ENCODE measurements around the gene ITGAV.
"Not testable (repeated sequence)": the region's sequence is repeated elsewhere in the genome, so short reads cannot be mapped to it uniquely, and the experiment has no call there.

The ITGAV gene

GRCh38 chr2:186589612-186590349 is at the start of gene ITGAV:
ITGAV (plus strand) TSS chr2:186590056; CDS start chr2:186590339, 283 bp downstream.
- peak; percentile 84 for DNase-seq (ENCODE audit: low spot score)

DNA sequence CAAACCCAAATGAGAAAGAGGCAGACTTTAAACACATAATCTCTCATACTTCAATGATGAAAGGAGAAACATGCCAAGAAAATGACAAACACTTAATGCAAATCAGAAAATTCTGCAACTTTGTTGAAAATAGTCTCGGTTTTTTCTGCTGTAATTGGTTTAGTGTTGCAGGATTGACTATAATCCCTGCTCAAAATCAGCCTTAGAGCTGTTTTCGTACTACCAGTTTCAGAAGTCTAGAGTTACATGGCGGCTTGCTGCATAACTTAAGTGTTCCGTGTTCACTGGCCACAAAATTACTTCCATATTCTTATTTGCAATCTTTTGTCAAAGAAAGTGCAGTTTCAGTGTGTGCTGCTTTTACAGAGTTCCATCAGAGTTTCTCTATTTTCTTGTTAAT is 48.9 kb upstream of the ITGAV start:
- no peak for DNase-seq (ENCODE audit: low spot score)

DNA sequence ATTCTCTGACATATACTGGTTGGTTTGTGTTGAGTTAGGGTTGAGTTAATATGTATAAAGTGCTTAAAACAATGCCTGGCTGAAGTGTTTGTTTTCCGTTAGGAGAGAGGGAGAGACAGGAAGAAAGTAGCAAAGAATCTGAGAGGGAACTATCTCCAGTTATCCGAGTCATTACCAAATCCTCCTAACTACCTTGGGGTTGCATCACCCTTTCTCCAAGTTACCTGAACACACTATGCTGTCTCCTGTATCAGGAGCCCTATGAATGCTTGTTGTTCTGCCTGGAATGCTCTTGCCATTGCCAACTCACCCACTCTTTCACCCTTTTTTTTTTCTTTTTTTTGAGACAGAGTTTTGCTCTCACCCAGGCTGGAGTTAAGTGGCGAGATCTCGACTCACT is 47.9 kb upstream of the ITGAV start:
- DNase-seq (ENCODE audit: low spot score), result no peak

- no peak for DNase-seq (ENCODE audit: low spot score)
These were observed 46.2 kb upstream of the ITGAV start for GRCh38 chr2:186543561-186544131.

GRCh38 chr2:186544255-186544675 is 45.6 kb upstream of the ITGAV start:
- no peak for DNase-seq (ENCODE audit: low spot score)

DNA sequence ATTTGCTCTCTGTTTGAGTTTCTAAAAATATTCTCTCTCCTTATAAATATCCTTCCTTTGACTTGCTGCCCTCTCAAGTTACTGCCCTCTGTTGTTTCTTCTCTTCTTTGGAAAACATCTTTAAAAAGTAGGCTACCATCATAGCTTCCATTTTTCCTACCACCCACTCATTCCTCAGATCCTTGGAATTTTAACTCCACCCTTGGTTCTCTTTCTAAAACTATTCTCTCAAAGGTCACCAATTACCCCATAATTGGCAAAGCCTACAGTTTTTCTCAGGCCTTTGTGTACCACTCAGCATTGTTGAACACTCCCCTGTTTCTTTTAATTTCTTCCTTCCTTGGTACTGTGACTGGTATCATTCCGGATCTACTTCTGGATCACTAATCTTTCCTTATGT is 43.0 kb upstream of the ITGAV start:
- DNase-seq (ENCODE audit: low spot score), result no peak

DNA sequence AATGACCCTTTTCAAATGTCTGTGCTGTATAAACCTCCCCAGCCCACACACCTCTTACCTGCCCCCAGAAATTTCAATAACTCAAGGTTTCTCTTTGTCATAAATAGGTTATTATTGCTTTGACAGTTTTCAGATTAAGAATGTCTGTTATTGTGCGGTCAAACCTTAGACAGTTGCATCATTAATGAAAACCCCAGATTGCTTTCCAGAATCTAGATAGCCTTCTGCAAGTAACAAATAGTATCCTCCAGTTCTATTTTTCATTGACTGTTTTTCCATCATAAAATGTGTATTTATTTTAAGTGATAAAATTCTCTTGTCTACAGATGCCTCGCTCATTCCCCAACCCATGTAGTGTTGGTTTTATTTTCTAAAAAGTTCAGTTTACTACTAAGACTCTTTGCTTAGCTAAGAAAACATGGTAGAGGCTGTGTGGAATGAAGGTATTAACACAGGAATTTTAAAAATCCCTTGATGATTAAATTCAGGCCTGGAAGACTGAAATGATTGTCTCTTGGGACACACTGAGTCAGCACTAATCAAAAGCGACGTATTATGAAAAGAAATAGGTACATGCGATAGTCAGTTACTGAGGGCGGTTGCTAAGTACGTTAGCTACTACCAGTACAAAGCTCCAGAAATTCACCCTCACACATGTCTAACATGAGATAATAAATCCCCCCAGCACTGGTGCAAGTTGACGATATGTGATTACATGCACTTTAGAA is 38.4 kb upstream of the ITGAV start:
- DNase-seq (ENCODE audit: low spot score), result no peak

- DNase-seq (ENCODE audit: low spot score), result no peak
These were observed 35.4 kb upstream of the ITGAV start for GRCh38 chr2:186554429-186554828.

DNA sequence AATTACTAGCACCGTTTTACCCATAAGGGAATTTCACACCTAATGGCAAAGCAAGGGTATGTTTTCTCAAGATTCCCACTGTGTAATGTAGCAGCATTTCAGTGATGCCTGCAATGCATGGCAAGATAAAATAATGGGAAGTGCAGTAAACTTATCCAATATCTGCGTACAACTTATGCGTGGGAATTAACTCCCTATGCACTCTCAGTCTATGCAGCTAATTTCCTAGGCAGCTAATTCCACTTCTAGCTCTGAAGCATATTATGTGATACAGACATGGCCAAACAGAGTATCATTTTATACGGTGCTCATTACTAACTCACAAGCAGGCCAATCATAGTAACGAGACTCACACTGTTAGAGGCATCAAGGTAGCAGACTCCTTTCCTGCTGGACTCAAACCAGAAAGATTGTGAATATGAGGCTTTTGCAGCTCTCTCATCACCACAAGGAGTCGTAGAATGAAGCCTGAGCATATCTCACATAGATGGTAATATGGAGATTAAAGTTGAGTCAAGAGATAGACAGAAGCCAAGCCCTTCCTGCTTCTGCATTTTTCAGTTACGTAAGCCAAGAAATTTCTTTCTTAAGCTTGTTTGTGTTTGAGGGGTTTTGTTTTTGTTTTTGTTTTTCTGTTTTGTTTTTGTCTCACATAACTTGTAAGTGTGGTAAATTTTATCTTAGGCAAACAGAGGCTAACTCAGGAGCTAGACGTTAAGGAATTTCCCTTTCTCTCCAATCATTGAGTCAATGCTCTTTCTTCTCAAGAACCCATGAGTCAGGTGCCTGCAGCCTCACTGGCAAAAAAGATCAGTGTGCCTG is 34.8 kb upstream of the ITGAV start:
- no peak for DNase-seq (ENCODE audit: low spot score)

DNA sequence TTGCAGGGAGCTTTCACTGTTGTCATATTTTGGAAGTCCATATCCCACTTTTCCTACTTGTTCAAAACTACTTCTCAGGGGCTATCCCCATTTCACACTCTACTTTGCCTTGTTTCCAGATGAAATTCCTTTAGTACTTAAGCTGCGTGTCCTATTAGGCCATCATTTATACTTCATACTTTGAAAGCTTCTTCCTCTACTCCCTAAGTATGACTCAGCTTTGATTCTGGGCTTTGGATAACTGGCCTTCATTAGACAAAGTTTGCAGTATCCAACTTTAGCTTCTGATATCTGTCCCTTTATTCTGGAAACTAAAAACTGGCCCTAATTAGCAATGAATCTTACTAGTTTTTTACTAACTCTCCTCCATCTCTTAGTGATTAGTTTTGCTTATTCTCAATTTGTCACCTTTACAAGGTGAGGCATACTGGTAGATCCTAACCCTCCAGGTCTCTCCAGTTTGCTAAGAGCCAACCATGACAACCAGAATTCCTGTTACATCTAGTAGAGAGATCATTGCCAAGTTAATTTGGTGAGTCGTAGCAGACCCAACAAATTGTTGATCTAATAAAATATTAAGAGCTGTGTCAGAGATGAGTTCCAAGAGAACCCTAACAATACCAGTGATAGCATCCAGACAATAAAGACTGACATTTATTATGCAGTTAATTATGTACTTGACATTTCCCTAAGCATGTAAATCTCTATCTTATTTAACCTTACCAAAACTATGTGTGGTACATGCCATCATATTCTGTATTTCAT is 31.2 kb upstream of the ITGAV start:
- no peak for DNase-seq (ENCODE audit: low spot score)

DNA sequence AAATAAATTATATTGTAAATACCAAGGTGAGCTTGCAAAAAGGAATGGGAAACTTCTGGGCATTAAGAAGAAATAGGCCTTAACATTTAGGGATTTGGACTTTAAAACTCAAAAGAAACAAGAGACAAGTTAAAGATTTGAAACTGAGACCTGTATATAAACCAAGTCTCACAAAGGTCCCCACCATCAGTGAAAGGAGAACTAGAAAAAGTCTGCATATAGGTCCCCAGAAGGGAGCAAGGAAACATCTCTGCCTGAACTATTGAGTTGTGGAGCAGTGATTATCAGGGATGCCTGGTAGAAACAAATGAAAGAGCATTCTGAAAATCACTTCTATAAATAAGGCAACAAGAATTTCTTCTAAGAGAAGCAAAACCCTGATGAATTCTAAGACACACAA is 30.5 kb upstream of the ITGAV start:
- DNase-seq (ENCODE audit: low spot score), result no peak

GRCh38 chr2:186559848-186560247 is 30.0 kb upstream of the ITGAV start:
- DNase-seq (ENCODE audit: low spot score), result no peak

- no peak for DNase-seq (ENCODE audit: low spot score)
These were observed 29.6 kb upstream of the ITGAV start for GRCh38 chr2:186560254-186560653.

GRCh38 chr2:186561467-186562208 is 28.2 kb upstream of the ITGAV start:
- DNase-seq (ENCODE audit: low spot score), result no peak

DNA sequence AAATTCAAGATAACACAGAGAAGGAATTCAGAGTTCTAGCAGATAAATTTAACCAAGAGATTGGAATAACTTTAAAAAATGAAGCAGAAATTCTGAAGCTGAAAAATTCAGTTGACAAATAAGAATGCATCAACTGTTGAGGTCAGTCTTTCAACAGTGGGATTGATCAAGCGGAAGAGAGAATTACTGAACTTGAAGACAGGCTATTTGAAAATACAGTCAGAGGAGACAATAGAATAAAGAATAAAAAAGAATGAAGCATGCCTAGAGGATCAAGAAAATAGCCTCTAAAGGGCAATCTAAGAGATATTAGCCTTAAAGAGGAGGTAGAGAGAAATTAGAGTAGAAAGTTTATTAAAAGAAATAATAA is 27.7 kb upstream of the ITGAV start:
- no peak for DNase-seq (ENCODE audit: low spot score)

DNA sequence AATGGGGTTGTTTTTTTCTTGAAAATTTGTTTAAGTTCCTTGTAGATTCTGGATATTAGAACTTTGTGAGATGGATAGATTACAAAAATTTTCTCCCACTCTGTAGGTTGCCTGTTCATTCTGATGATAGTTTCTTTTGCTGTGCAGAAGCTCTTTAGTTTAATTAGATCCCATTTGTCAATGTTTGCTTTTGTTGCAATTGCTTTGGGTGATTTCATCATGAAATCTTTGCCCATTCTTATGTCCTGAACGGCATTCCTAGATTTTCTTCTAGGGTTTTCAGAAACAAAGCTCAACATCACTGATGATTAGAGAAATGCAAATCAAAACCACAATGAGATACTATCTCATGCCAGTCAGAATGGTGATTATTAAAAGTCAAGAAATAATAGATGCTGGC is 21.3 kb upstream of the ITGAV start:
- DNase-seq (ENCODE audit: low spot score), result not testable (repeated sequence)

DNA sequence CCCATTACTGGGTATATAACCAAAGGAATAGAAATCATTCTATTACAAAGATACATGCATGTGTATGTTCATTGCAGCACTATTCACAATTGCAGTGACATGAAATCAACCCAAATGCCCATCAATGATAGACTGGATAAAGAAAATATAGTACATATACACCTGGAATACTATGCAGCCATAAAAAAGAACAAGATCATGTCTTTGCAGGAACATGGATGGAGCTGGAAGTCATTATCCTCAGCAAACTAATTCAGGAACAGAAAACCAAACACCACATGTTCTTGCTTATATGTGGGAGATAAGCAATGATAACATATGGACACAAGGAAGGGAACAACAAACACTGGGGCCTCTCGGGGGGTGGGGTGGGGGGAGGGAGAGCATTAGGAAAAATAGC is 20.7 kb upstream of the ITGAV start:
- not testable (repeated sequence) for DNase-seq (ENCODE audit: low spot score)

GRCh38 chr2:186569897-186570296 is 20.0 kb upstream of the ITGAV start:
- DNase-seq (ENCODE audit: low spot score), result no peak

GRCh38 chr2:186570604-186571003 is 19.3 kb upstream of the ITGAV start:
- no peak for DNase-seq (ENCODE audit: low spot score)

- DNase-seq (ENCODE audit: low spot score), result no peak
These were observed 17.2 kb upstream of the ITGAV start for GRCh38 chr2:186572705-186573104.

GRCh38 chr2:186573531-186573930 is 16.3 kb upstream of the ITGAV start:
- DNase-seq (ENCODE audit: low spot score), result no peak

All from globus pallidus (tissue), 1 donor.